Loucy (cell line): ENCODE data around the gene STARD13.

ENCODE experiments used
- CTCF ChIP-seq: fragments of 200-600 bp; sonication (generic); conservative IDR thresholded peaks from 2 replicates; pipeline ENCODE4 v1.5.1; 2014; ENCODE audit warnings: mild to moderate bottlenecking, antibody characterized with exemption, low read length
- EZH2phosphoT487 ChIP-seq: fragments of 200-600 bp; IDR thresholded peaks from 2 replicates; pipeline ENCODE4 v1.6.1; 2018; ENCODE audit warnings: antibody characterized with exemption, mild to moderate bottlenecking, moderate library complexity, borderline replicate concordance

- TF ChIP-seq CTCF, result no peak
- no peak for TF ChIP-seq EZH2phosphoT487
These were observed 188.5 kb downstream of the STARD13 start for GRCh38 chr13:33096886-33097605.
